GM21360 (cell line): ENCODE results near the gene DLX3.

Experiments
- ATAC-seq: cut with Tn5 transposase; IDR thresholded peaks from one replicate; pipeline ENCODE4 v1.9.1; 2021; ENCODE audit warnings: mild to moderate bottlenecking, moderate library complexity; ENCODE audit not compliant: unreplicated experiment

The DLX3 gene

GRCh38 chr17:49975531-49975930 is 19.5 kb downstream of the DLX3 start:
- ATAC-seq: no peak

- no peak for ATAC-seq
These were observed 21.8 kb downstream of the DLX3 start for GRCh38 chr17:49973271-49973615.

- ATAC-seq: no peak
These were observed 22.3 kb downstream of the DLX3 start for GRCh38 chr17:49972486-49973270.

DNA sequence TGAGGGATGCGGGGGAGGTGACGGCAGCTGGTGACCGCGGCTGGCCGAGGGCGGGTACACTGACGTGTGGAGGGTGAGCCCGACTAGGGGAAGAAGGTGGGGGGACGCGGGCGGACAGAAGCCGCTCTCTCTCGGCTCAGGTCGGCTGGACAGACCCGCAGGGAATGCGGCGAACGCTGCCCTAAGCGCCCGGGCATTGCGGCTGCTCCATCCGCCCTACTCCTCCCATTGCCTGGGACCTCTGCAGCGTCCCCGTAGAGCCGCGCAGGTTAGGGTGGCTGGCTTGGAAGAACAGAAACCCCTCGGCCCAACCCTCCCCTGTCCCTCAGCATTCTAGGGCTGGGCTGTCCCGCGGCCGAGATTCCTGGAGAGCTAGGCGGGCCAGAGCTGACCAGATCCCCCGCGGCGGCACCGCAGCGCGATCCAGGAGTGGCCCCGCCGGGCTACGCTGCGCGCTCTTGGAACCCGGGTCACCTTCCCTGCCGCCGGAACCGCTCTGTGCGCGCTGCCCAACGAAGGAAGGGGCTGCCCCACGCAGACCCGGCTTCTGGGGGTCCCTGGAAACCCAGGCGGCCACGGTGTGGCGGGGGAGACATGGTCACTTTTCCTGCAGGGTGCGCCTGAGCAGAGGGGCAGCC is 23.1 kb downstream of the DLX3 start:
- ATAC-seq: no peak

DNA sequence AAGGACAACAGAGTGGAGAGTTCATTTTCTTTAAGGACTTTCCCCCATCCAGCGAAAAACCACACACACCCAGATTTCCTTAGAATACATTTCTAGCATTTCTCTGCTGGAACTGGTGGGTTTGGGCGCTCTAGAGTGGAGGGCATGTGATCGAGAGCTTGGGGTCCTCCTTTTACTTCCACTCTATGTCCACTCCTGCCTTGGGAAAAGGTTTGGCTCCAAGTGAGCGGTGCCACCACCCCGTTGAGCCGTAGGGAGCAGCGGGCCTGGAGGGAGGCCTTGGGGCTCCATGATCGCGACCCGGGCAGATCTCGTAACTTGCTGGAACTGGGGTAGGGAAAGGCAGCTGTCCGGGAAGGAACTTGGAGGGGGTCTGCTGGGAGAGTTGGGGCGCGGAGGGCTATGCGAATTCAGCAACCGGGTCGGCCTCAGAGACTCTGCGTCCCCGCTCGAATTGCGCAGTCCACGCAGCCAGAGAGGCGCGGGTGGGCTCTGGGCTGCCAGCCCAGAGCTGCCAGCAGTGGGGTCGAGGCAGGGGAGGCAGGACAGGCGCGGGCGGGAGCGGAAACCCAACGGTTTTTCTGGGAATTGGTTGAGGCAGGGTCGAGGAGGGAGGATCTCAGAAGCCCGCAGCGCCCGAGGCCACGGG is 23.7 kb downstream of the DLX3 start:
- no peak for ATAC-seq

DNA sequence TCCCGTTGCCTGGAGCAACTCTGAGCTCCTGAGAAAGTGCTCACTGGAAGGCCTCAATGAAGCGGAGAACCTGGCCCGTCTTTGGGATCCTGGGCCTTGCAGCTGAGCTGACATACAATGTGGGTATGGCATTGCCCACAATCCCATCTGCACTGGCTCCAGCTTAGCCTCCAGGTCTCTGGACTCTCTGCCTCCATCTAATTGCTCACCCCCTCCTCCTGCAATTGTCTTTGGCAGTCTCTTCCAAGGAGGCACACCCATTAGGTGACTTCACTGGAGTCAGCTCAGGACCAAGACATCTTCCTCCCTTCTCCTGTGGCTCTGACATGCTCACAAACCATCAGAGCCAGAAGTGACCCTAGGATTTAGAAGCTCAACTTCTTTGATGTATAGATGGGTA is 24.5 kb downstream of the DLX3 start:
- no peak for ATAC-seq

GRCh38 chr17:49969795-49970389 is 25.1 kb downstream of the DLX3 start:
- ATAC-seq: no peak

- no peak for ATAC-seq
These were observed 25.8 kb downstream of the DLX3 start, which contains the start of gene DLX4 for GRCh38 chr17:49969134-49969759. DLX4 (plus strand) TSS chr17:49969190; CDS start chr17:49969469, 279 bp downstream.

- no peak for ATAC-seq
These were observed 26.5 kb downstream of the DLX3 start for GRCh38 chr17:49968405-49969133.

DNA sequence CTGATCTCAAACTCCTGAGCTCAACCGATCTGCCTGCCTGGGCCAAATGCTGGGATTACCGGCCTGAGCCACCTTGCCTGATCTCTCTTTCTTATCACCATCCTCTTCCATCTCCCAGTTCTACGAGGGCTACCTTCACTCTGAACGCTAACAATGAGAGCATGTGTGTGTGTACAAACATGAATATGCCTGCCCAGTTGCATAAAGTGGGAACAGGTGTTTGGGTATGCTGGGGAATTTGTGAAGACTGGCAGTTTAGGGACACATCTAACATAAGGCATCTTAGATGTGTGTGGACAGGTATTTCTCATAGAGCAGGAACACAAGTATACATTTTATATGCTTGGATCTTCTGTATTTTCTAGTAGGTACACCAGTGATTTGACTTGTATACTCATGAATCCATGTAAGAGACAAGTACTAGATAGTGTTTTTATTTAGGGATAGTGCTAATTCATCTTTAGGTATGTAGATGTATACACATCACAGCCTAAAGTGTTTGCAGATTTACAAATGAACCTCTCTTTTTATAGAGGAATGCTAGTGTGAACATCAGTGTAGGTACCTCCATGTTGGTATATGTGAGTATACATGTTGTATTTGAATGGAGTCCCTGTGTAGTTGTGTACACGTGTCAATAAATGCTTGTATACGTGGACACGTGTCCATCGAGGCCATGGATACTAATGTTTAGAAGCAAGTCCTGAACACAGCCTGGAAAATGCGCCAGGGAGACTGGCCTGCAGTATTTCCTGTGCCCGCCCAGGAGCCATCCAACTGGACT is 27.2 kb downstream of the DLX3 start:
- ATAC-seq: no peak

DNA sequence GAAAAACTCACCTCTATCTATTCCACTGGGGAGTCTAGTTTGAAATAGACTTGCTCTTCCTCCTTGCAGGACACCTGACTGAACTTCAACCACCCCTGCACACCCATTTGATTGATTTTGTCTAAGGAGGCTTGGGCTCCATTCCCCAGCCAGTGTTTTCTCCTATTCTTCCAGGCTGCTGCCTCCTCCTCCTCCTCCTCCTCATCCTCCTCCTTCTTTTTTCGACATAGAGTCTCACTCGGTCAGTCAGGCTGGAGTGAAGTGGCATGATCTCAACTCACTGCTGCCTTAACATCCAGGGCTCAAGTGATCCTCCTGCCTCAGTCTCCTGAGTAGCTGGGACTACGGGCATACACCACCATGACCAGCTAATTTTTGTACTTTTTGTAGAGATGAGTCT is 27.8 kb downstream of the DLX3 start:
- no peak for ATAC-seq

DNA sequence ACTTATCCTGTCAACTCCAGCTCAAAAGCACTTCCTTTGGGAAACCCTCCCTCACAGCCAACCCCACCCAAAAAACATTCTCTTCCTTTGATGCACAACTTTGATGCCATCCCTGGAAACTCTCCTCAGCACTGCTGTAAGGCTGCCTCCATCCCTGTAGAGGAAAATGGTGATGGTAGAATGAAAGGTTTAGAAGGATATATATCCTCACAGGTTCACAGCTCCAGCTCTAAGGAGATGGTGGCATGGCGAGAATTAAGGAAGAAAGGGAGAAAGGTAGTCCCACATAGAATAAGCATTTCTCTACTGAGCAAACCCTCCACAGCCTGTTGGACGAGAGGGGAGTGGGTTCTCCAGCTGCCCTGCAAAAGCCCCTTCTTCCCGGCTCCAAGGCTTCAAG is 28.3 kb downstream of the DLX3 start:
- no peak for ATAC-seq

GRCh38 chr17:49965524-49965909 is 29.5 kb downstream of the DLX3 start:
- no peak for ATAC-seq

GRCh38 chr17:49964769-49965523 is 30.1 kb downstream of the DLX3 start:
- ATAC-seq: no peak

- ATAC-seq: no peak
These were observed 30.7 kb downstream of the DLX3 start for GRCh38 chr17:49964303-49964768.

- no peak for ATAC-seq
These were observed 31.3 kb downstream of the DLX3 start for GRCh38 chr17:49963626-49964302.

- no peak for ATAC-seq
These were observed 31.8 kb downstream of the DLX3 start for GRCh38 chr17:49963309-49963625.

- ATAC-seq: no peak
These were observed 32.3 kb downstream of the DLX3 start for GRCh38 chr17:49962599-49963308.
